ENCODE results near the gene RPL27A.

Gene RPL27A

DNA sequence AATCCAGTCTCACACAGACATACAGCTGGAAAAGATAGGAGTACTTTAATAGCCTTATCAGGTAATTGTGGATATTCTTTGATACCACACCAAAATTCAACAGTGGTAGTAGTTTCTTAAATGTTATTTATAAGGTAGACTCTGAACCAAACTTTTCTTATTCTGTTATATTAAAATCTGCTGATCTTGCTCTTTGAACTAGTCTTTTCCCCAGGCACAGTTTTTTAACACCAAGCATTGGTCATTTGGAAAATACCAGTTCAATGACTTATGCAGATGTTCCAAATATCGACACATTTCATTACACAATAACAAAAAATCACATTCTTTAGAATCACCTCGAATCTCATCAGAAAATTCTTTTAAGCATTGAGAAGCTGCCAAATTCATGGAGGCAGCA lies 7.7 kb upstream of the RPL27A start:
- no peak for DNase-seq (ENCODE audit: low spot score)

- no peak for DNase-seq (ENCODE audit: low spot score)
Observed at GRCh38 chr11:8676458-8676857, 6.1 kb upstream of the RPL27A start.

DNA sequence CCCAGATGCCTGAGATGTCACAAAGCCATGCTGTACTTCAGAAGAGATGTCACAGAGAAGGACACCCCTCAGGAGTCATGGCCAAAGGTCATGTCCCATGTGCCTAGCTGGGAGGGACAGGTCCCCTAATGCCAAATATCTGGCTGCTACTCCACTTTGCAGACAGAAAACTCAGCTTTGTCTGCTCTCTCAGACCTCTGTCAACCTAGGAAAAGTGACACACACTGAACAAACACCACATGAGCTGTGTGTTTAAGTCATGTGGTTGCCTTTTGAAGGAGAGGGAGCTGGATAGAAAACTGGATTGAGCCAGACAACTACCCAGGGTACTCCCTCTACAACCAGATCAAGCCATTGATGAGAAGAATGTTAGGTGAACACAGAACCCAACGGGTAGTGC lies 3.6 kb upstream of the RPL27A start:
- no peak for DNase-seq (ENCODE audit: low spot score)

DNA sequence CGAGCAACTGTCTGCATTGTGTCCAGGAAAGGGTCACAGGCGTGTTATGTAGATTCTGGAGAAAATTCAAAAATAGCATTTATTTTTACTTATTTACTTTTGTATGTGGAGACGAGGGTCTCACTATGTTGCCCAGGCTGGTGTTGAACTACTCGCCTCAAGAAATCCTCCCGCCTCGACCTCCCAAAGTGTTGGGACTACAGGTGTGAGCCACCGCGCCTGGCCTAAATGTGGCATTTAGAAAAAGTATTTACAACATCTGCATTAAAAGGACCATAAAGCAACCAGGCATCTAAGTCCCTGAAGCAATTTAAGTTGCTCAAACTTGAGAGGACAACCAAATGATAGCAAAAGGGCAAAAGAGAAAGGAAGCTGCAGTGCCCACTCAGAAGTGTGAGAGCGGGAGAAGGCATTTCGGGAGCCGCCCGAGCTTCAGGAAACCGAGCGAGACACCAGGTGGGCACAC lies 722 bp upstream of the RPL27A start:
- no peak for DNase-seq (ENCODE audit: low spot score)

DNA sequence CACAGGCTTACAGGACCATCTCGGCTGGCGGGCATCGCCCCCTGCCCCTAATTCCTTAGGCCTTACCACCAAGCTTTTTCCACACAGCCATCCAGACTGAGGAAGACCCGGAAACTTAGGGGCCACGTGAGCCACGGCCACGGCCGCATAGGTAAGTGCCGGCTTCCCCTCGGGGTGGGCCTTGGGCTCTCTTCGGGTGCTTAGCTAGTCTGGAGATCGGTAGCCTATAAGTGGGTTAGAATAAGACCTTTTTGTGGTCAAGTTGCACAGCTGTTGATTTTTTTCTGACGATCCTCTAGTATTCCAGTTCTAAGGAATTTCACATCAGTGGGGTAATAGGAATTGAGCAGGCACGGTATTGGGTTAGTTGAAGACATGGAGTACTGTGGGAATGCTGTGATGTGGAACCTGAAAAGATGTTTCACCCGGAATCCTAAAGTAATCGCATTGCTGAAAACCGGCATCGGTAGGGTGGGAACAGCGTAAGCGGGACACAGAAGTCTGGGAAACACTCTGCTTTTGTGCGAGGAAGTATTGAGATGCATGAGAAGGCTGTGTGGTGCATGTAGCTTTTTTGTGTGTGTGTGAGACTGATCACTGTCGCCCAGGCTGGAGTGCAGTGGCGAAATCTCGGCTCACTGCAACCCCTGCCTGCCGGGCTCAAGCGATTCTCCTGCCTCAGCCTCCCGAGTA lies 669 bp downstream of the RPL27A start:
- DNase-seq (ENCODE audit: low spot score), result no peak

DNA sequence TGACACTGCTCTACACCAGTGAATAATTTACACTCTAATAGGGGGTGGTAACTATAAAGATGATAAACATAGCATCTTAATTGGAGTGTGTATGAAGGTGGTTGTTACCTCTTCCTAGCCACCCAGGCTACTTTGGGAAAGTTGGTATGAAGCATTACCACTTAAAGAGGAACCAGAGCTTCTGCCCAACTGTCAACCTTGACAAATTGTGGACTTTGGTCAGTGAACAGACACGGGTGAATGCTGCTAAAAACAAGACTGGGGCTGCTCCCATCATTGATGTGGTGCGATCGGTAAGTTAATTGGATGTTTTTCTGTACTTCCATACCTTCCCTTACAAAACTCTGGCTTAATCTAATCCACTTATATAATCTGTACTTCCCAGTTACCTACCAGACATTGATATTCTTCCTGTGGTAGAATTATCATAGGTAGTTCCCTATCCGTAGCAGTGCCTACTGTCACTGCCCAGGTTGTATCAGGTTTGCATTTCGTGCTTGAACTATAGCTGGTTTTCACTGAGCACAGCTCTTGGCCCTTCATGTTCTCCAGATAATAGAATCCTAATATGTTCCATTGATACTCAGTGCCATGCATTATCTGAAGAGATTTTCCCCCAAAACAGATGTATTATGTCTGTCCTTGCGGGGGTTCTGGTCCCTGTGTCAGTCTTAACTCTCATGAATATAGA lies 2.2 kb downstream of the RPL27A start:
- DNase-seq (ENCODE audit: low spot score), result no peak

DNA sequence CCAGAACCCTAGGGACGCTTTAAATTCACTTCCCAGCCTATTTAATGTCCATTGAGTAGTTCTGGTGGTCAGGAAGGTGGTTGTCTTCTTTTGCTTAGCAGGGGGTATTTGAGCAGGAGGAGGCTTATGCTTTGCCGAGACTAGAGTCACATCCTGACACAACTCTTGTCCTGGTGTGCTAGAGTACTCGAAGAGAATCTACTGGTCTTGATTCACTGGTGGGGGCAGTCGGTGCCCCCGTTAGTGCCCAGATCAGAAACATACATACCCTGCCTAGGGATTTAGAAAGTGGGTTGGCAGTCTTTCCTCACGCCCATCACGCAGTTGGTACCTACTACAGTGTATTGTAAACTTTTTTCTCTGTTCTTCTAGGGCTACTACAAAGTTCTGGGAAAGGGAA lies 2.7 kb downstream of the RPL27A start:
- no peak for DNase-seq (ENCODE audit: low spot score)

- no peak for DNase-seq (ENCODE audit: low spot score)
Observed at GRCh38 chr11:8685820-8686219, 3.2 kb downstream of the RPL27A start.

- DNase-seq (ENCODE audit: low spot score), result no peak
Observed at GRCh38 chr11:8686325-8686724, 3.7 kb downstream of the RPL27A start.

DNA sequence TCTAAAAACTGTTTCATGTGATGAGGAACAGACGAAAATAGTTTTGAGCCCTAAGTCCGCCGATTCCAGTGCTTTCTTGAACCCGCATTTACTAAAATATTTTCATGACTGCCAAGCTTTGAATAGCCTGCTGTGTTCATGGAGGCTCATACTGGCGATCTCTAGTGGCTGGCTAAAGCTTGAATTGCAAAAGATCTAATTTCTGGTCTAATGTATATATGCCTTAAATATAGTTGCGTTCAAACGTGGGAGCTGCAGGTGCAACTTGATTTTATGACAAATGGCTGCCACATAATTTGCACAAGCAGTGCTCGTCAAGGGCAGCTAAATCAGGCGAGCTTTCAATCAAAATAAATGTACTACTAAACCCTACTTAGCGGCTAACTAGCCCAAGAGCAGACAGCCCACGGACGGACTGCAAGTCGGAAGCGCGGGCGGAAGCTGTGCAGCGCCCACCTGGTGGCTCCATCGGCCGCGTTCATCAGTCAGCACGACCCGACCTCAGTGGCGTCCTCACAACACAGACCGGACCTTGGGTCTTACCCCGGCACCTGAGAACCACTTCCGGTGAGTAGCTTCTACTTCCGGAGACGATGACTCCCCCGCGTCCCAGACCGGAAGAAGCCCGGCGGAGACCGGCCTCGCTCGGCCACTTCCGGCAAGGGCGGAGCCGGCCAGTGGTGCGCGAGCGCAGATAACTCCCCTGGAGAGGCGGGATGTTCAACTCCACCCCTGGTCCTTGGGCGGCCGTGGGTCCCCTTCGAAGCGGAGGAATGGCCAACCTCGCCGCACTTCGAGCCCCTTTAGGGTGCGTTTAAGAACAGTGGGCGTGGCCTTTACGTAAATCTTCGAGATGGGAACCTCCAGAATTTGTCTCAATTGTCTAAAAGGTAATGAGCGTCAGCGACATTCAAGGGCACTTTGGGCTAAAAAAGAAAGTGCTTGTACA lies 6.1 kb downstream of the RPL27A start:
- peak; percentile 95 for DNase-seq (ENCODE audit: low spot score)

- no peak for DNase-seq (ENCODE audit: low spot score)
Observed at GRCh38 chr11:8689726-8690255, 7.2 kb downstream of the RPL27A start.

DNA sequence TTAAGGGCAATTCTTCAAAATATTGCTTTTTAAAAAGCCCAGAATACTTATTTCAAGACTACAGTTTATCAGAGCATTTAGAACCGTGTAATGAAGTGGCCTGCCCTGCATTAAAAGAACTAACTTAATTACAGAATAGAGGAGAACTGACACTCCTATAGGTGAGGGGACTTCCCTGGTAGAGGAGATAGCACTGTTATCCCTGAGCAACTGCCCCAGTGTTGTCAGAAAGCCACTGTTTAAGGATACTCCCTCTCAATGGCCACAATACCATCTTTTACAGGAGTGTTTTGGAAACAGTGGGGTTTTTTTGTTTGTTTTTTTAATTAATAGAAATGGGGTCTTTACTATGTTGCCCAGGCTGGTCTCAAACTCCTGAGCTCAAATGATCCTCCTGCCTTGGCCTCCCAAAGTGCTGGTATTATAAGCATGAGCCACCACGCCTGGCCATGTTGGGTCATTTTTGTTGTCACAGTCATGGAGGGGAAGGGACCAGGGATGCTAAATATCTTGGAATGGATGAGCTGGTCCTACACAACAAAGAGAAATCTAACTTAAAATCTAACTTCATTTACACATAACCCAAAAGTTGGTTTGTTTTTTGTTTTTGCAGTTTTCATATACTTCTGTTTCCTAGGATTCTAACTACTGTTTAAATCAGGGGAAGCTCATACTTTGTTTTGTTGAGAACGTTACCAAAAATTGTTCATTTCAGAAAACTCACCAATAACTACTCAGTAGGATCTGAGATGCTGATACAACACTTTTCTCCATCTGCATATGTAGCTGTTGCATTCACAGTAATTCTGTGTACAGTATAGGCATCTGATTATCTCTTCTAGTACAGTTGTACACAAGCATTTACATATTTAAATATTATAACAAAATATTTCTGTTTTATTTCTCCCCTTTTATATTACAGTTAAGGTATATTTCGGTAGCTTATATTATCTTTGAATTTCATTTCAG lies 8.1 kb downstream of the RPL27A start:
- DNase-seq (ENCODE audit: low spot score), result no peak

DNA sequence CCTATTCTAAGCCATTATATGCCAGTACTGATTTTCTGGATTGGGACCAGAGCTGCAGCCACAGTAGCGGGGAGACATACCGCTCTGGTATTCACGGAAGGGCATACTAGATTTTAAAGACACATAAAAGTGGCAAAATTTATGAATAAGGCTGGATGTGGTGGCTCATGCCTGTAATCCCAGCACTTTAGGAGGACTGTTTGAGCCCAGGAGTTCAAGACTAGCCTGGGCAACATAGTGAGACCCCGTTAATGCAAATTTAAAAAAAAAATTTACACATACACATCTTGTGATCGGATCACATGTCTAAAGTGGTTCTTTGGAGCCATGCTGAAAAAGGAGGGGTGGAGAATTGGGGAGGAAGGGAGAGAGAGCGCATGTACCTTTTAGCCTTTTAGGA lies 9.0 kb downstream of the RPL27A start:
- DNase-seq (ENCODE audit: low spot score), result no peak

DNA sequence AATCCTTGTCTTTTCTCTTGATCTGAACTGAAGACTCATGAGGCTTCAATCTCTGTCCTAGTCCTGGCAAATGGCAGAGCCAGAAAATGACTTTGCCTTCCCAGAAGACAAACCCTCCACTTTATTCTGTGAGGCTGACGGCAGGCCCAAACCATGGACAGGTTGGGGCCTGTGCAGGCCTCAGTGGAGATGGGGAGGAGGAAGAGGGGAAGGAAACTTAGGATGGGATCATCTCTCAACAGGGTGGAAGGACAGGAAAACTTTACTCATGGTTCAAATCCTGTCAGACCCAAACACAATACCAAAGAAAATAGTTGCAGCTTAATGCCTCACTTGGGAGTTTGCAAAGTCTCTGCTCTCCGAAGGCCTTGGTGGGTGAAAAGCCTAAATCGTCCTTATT lies 9.8 kb downstream of the RPL27A start:
- no peak for DNase-seq (ENCODE audit: low spot score)

- DNase-seq (ENCODE audit: low spot score), result no peak
Observed at GRCh38 chr11:8693010-8693551, 10.5 kb downstream of the RPL27A start.

- DNase-seq (ENCODE audit: low spot score), result no peak
Observed at GRCh38 chr11:8693555-8693954, 11.0 kb downstream of the RPL27A start.

GRCh38 chr11:8694137-8694536 lies 11.5 kb downstream of the RPL27A start:
- no peak for DNase-seq (ENCODE audit: low spot score)

DNA sequence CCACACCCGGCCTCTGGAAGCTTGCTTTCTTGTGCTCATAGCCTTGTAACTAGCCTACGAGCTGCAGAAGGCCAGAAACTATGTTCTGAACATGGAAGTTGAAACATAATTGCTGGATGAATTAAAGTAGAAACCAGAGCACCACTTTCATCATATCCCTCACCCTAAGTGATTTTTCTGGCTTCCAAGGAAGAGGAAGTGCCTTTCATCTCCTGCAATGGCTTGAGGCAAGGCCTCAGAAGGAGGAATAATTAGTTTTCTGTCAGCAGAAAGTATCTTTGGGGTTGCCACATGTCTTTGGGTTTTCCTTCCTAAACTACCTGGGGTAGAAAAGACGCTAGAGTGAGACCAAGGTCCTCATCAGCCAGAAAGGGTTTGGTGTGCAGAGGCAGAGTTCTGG lies 14.5 kb downstream of the RPL27A start:
- DNase-seq (ENCODE audit: low spot score), result no peak

DNA sequence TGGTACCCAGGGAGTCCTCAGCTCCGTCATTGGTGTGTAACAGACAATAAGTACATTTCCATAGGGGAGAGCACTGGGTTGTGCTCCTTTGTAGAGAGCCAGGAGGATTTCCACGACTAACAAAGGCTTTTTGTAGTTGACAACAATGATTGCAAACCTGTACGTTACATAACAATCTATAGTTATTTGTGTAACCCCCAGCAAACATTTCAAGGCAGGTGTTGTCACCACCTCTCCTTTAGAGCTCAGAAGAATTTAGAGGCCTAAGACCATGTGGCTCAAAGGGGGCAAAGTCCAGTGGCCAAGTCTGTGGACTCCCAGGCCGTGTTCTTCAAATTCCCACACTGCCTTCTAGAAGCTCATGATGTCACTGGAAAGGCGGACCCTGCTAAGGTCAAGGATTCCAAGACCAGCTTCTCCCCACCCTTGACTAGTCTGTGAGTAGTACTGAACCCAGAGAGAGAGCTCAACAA lies 15.8 kb downstream of the RPL27A start:
- DNase-seq (ENCODE audit: low spot score), result no peak

- no peak for DNase-seq (ENCODE audit: low spot score)
Observed at GRCh38 chr11:8698917-8699441, 16.4 kb downstream of the RPL27A start.

DNA sequence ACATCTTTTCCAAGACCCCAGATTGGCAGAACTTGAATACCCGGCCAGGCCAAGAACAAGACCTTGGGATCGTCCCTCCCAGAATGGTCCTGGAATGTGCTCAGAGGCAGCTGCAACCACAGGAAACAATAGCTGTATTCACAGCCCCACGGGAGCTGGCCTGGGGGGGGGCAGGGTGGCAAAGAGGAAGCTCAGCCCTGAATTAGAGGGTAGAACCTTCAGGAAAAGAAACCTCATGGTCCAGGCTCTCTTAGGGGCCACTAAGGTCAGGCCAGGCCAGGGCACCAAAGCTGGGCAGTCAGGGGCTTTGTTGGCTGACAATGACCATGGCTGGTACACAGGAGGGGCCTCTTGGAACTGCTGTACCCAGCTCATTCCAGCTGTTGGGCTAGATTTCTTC lies 17.3 kb downstream of the RPL27A start:
- DNase-seq (ENCODE audit: low spot score), result peak; percentile 80

All from Ammon's horn (tissue), 1 donor.